IMR-90 (cell line): ENCODE measurements around the gene GSTA5. TPM values are rescaled to one million over a fixed set of nuclear protein-coding genes. Genes with fewer than 3 reads are reported as not detected.

ENCODE experiments used
- ATAC-seq: fragments of 200-7000 bp; cut with Tn5 transposase; 2 replicates; pipeline ENCODE4 v1.9.1; 2020; ENCODE audit warnings: low read depth, mild to moderate bottlenecking, moderate library complexity
- BruUV-seq: library from RNA; stranded (reverse); fragments of 400-500 nt; replicated peaks from 2 replicates; lab custom pipeline; 2021; lab: Mats Ljungman, UMichigan
- CTCF ChIA-PET: fragments of 300-600 bp; formaldehyde crosslinking; extraction: SDS; loops from one replicate; lab custom pipeline; 2021; ENCODE audit warnings: antibody characterized with exemption; lab: Yijun Ruan, JAX
- POLR2A ChIA-PET: fragments of 300-600 bp; sonication (Branson Sonifier 250); formaldehyde crosslinking; loops from one replicate; lab custom pipeline; 2022; ENCODE audit warnings: antibody characterized with exemption; ENCODE audit not compliant: unreplicated experiment; lab: Charles Lee
- DNase-seq: peaks from one replicate; pipeline ENCODE4 v3.0.0; 2013
- H2AFZ ChIP-seq: replicated peaks from 2 replicates; pipeline ENCODE3; 2013; ENCODE audit warnings: low read length, mild to moderate bottlenecking; ENCODE audit not compliant: poor library complexity
- H2AK5ac ChIP-seq: 2 replicates; pipeline ENCODE4 v1.6.1; 2013; ENCODE audit warnings: low read depth, low read length, inconsistent platforms
- H2AK9ac ChIP-seq: replicated peaks from 2 replicates; pipeline ENCODE3; 2013; ENCODE audit warnings: mild to moderate bottlenecking, low read depth, low read length, moderate library complexity; ENCODE audit not compliant: poor library complexity
- H2BK120ac ChIP-seq: 2 replicates; pipeline ENCODE4 v1.6.1; 2013; ENCODE audit warnings: low read depth, low read length, inconsistent platforms
- H2BK15ac ChIP-seq: 3 replicates; pipeline ENCODE4 v1.6.1; 2013; ENCODE audit warnings: low read depth, low read length, inconsistent platforms
- H2BK20ac ChIP-seq: 2 replicates; pipeline ENCODE4 v1.6.1; 2013; ENCODE audit warnings: low read depth, mild to moderate bottlenecking, inconsistent platforms, low read length, moderate library complexity
- H2BK5ac ChIP-seq: 2 replicates; pipeline ENCODE4 v1.6.1; 2013; ENCODE audit warnings: mild to moderate bottlenecking, low read depth, low read length, inconsistent platforms; ENCODE audit not compliant: poor library complexity, severe bottlenecking
- H3K14ac ChIP-seq: replicated peaks from 2 replicates; pipeline ENCODE4 v1.6.1; 2013; ENCODE audit warnings: low read depth, low read length, inconsistent platforms
- H3K18ac ChIP-seq: 2 replicates; pipeline ENCODE4 v1.6.1; 2013; ENCODE audit warnings: low read depth, low read length, control low read depth
- H3K23ac ChIP-seq: 2 replicates; pipeline ENCODE4 v1.6.1; 2013; ENCODE audit warnings: low read depth, low read length, inconsistent platforms
- H3K27ac ChIP-seq: 2 replicates; pipeline ENCODE4 v1.5.1; 2013; ENCODE audit warnings: mild to moderate bottlenecking, control low read depth, low read length; ENCODE audit not compliant: insufficient read depth
- H3K27me3 ChIP-seq: 2 replicates; pipeline ENCODE4 v1.6.1; 2013; ENCODE audit warnings: low read length; ENCODE audit not compliant: control insufficient read depth, insufficient read depth
- H3K36me3 ChIP-seq: 2 replicates; pipeline ENCODE4 v1.6.1; 2013; ENCODE audit warnings: low read length, mixed read lengths; ENCODE audit not compliant: control insufficient read depth, insufficient read depth
- H3K4ac ChIP-seq: 2 replicates; pipeline ENCODE4 v1.6.1; 2013; ENCODE audit warnings: low read depth, low read length, inconsistent platforms
- H3K4me1 ChIP-seq: 2 replicates; pipeline ENCODE4 v1.6.1; 2013; ENCODE audit warnings: low read length, mixed read lengths; ENCODE audit not compliant: control insufficient read depth, insufficient read depth
- H3K4me2 ChIP-seq: 2 replicates; pipeline ENCODE4 v1.6.1; 2013; ENCODE audit warnings: low read depth, mild to moderate bottlenecking, control low read depth, low read length, moderate library complexity
- H3K4me3 ChIP-seq: 2 replicates; pipeline ENCODE4 v1.5.1; 2013; ENCODE audit warnings: low read depth, mild to moderate bottlenecking, control low read depth, low read length, moderate library complexity; ENCODE audit not compliant: insufficient read depth
- H3K56ac ChIP-seq: 2 replicates; pipeline ENCODE4 v1.6.1; 2013; ENCODE audit warnings: low read length, inconsistent platforms; ENCODE audit not compliant: insufficient read depth; ENCODE audit errors: extremely low read depth
- H3K79me1 ChIP-seq, 2 experiments: 2 replicates each; pipeline ENCODE4 v1.6.1; 2013; ENCODE audit warnings: low read length in 2 of 2, inconsistent platforms in 1 of 2, low read depth in 1 of 2
- H3K9ac ChIP-seq: 2 replicates; pipeline ENCODE4 v1.6.1; 2013; ENCODE audit warnings: low read depth, low read length, control low read depth
- H3K9me1 ChIP-seq: 2 replicates; pipeline ENCODE4 v1.6.1; 2013; ENCODE audit warnings: low read length, inconsistent platforms; ENCODE audit not compliant: insufficient read depth
- H3K9me3 ChIP-seq: 2 replicates; pipeline ENCODE4 v1.6.1; 2013; ENCODE audit warnings: low read length; ENCODE audit not compliant: control insufficient read depth, insufficient read depth
- H4K20me1 ChIP-seq: 2 replicates; pipeline ENCODE4 v1.6.1; 2013; ENCODE audit warnings: low read length, inconsistent platforms; ENCODE audit not compliant: insufficient read depth
- H4K5ac ChIP-seq: 2 replicates; pipeline ENCODE4 v1.6.1; 2013; ENCODE audit warnings: mild to moderate bottlenecking, low read depth, low read length, control low read depth
- H4K8ac ChIP-seq, 2 experiments: 2 replicates each; pipeline ENCODE4 v1.6.1; 2013; ENCODE audit warnings: low read depth in 2 of 2, low read length in 2 of 2, control low read depth in 1 of 2, inconsistent platforms in 1 of 2
- H4K91ac ChIP-seq: 2 replicates; pipeline ENCODE4 v1.6.1; 2013; ENCODE audit warnings: low read depth, low read length, inconsistent platforms; ENCODE audit not compliant: insufficient read depth
- BHLHE40 ChIP-seq: fragments of 150-350 bp; IDR thresholded peaks from 2 replicates; pipeline ENCODE4 v1.6.1; 2016; ENCODE audit warnings: mild to moderate bottlenecking, low read depth, low read length
- CEBPB ChIP-seq: IDR thresholded peaks from 2 replicates; pipeline ENCODE4 v1.6.1; 2012; ENCODE audit warnings: low read depth, low read length, improper control_type of control experiment
- CHD1 ChIP-seq: IDR thresholded peaks from 2 replicates; pipeline ENCODE4 v1.6.1; 2012; ENCODE audit warnings: low read depth, low read length, improper control_type of control experiment
- FOS ChIP-seq: fragments of 150-350 bp; IDR thresholded peaks from 2 replicates; pipeline ENCODE4 v1.6.1; 2016; ENCODE audit warnings: low read depth, low read length
- MAFK ChIP-seq: IDR thresholded peaks from 2 replicates; pipeline ENCODE4 v1.6.1; 2012; ENCODE audit warnings: low read depth, low read length, improper control_type of control experiment
- MAZ ChIP-seq: IDR thresholded peaks from 2 replicates; pipeline ENCODE4 v1.6.1; 2012; ENCODE audit warnings: low read depth, mild to moderate bottlenecking, low read length, improper control_type of control experiment, moderate library complexity, borderline replicate concordance
- MXI1 ChIP-seq: IDR thresholded peaks from 2 replicates; pipeline ENCODE4 v1.6.1; 2012; ENCODE audit warnings: low read depth, mild to moderate bottlenecking, low read length, moderate library complexity, borderline replicate concordance
- NFE2L2 ChIP-seq: fragments of 150-350 bp; IDR thresholded peaks from 2 replicates; pipeline ENCODE4 v1.6.1; 2016; ENCODE audit warnings: low read depth, mild to moderate bottlenecking, low read length
- POLR2A ChIP-seq: IDR thresholded peaks from 2 replicates; pipeline ENCODE4 v1.6.1; 2012; ENCODE audit warnings: mild to moderate bottlenecking, low read depth, low read length
- RAD21 ChIP-seq: IDR thresholded peaks from 2 replicates; pipeline ENCODE4 v1.6.1; 2012; ENCODE audit warnings: low read length, improper control_type of control experiment
- RCOR1 ChIP-seq: IDR thresholded peaks from 2 replicates; pipeline ENCODE4 v1.6.1; 2012; ENCODE audit warnings: mild to moderate bottlenecking, low read length, improper control_type of control experiment; ENCODE audit not compliant: insufficient replicate concordance
- RFX5 ChIP-seq: IDR thresholded peaks from 2 replicates; pipeline ENCODE4 v1.8.0; 2012; ENCODE audit warnings: low read depth, mild to moderate bottlenecking, low read length, moderate library complexity
- SMC3 ChIP-seq: fragments of 150-350 bp; IDR thresholded peaks from 2 replicates; pipeline ENCODE4 v1.6.1; 2016; ENCODE audit warnings: low read depth, mild to moderate bottlenecking, antibody characterized with exemption, low read length, moderate library complexity
- USF2 ChIP-seq: fragments of 150-350 bp; IDR thresholded peaks from 2 replicates; pipeline ENCODE4 v1.6.1; 2017; ENCODE audit warnings: mild to moderate bottlenecking, antibody characterized with exemption, low read length, low read depth
- WGBS, 2 experiments: methylation state at CpG; one replicate each; pipeline versions ENCODE4 v1.1.5 to v1.1.7; 2013; ENCODE audit warnings: missing lambda C conversion rate in 2 of 2; ENCODE audit not compliant: insufficient read length in 1 of 2; ENCODE audit errors: extremely low coverage in 2 of 2; 5-methylcytosine and 5-hydroxymethylcytosine counted together
- dilution Hi-C: fragments of 300-500 bp; cut with HindIII; formaldehyde crosslinking; loops from one replicate; pipeline ENCODE4 v1.14.3; 2018; ENCODE audit warnings: low sequenced_read_pairs; ENCODE audit not compliant: unreplicated experiment
- in situ Hi-C: fragments of 300-500 bp; cut with MboI; formaldehyde crosslinking; loops from 3 replicates; pipeline ENCODE4 v1.14.3; 2019; ENCODE audit warnings: low sequenced_read_pairs, inconsistent platforms, mixed read lengths
- intact Hi-C: fragments of 100-400 bp; cut with micrococcal nuclease; formaldehyde crosslinking; loops from 2 replicates; pipeline ENCODE4 v1.10.0; 2022
- polyA plus RNA-seq, 3 experiments: library from polyadenylated mRNA; depleted of rRNA; stranded (reverse); fragments of >200 nt; gene quantifications; 2 replicates each; pipeline ENCODE4 v1.2.3, GENCODE V29; 2012; ENCODE audit warnings: low replicate concordance in 1 of 3
- total RNA-seq: library from RNA; depleted of rRNA; stranded (reverse); fragments of >200 nt; gene quantifications from 2 replicates; pipeline ENCODE4 v1.2.3, GENCODE V29; 2012
- TF ChIP-seq, protein P1 (sequence below): fragments of 150-350 bp; IDR thresholded peaks from 2 replicates; pipeline ENCODE4 v1.6.1; 2016; ENCODE audit warnings: low read depth, mild to moderate bottlenecking, low read length, moderate library complexity, borderline replicate concordance

Gene GSTA5
- total and polyA plus RNA-seq, 2 of the 4 experiments (the other 2 are of a cell fraction) = not detected

GRCh38 chr6:52887910-52888524, 47.4 kb upstream of the GSTA5 start:
- no TSS peak for BruUV-seq
- H2BK120ac ChIP-seq = no peak overlapping the region
- no peaks in the 10 kb centered on the region for H4K20me1 ChIP-seq
- dilution Hi-C loops = no loop called here
- peaks cover 2% of the 10 kb centered on the region; the same call in 1 of the 2 replicates for H3K27me3 ChIP-seq
- H3K23ac ChIP-seq = no peak overlapping the region
- H2BK5ac ChIP-seq = no peak overlapping the region
- WGBS, 2 experiments = 60% methylated on average over 1 of the region's 3 CpGs; no CpG with 5 or more reads in 1 of the 2 experiments
- no peaks in the 10 kb centered on the region for H3K9me1 ChIP-seq
- no peak overlapping the region for H2BK20ac ChIP-seq
- H3K4me3 ChIP-seq = no peak overlapping the region
- no peak overlapping the region for H3K4me2 ChIP-seq
- no peak overlapping the region for H3K4ac ChIP-seq
- no peak overlapping the region for H4K8ac ChIP-seq
- ChIA-PET POLR2A (no interaction called here), CTCF (no interaction called here)
- H3K14ac ChIP-seq = 0 out of 2 replicates have a peak overlapping the region, but pooled peaks have one; percentile 24
- H3K56ac ChIP-seq = no peak overlapping the region
- DNase-seq = peak; percentile 44
- H2AK5ac ChIP-seq = no peak overlapping the region
- H3K18ac ChIP-seq = no peak overlapping the region
- ATAC-seq = no peak
- H4K5ac ChIP-seq = no peak overlapping the region
- H4K91ac ChIP-seq = no peak overlapping the region
- no peaks in the 10 kb centered on the region for H3K4me1 ChIP-seq
- intact Hi-C loops = no loop called here
- no peak overlapping the region for H3K9ac ChIP-seq
- H3K9me3 ChIP-seq = no peaks in the 10 kb centered on the region
- in situ Hi-C loops = no loop called here
- no peak overlapping the region for H2AK9ac ChIP-seq
- H3K36me3 ChIP-seq = no peaks in the 10 kb centered on the region
- TF ChIP-seq MAFK = no peak
- no peak for TF ChIP-seq POLR2A
- no peak for TF ChIP-seq BHLHE40
- TF ChIP-seq CEBPB = no peak
- no peak for TF ChIP-seq FOS
- TF ChIP-seq MAZ = no peak
- TF ChIP-seq NFE2L2 = no peak
- no peak for TF ChIP-seq RFX5
- TF ChIP-seq, protein P1, sequence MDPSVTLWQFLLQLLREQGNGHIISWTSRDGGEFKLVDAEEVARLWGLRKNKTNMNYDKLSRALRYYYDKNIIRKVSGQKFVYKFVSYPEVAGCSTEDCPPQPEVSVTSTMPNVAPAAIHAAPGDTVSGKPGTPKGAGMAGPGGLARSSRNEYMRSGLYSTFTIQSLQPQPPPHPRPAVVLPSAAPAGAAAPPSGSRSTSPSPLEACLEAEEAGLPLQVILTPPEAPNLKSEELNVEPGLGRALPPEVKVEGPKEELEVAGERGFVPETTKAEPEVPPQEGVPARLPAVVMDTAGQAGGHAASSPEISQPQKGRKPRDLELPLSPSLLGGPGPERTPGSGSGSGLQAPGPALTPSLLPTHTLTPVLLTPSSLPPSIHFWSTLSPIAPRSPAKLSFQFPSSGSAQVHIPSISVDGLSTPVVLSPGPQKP = no peak
- no peak for TF ChIP-seq SMC3
- TF ChIP-seq RAD21 = no peak
- no peak for TF ChIP-seq RCOR1
- TF ChIP-seq USF2 = no peak
- TF ChIP-seq MXI1 = no peak
- no peak for TF ChIP-seq CHD1
- H3K27ac ChIP-seq = no peak overlapping the region
- no peak overlapping the region for H2BK15ac ChIP-seq
- no peak overlapping the region for H2AFZ ChIP-seq
- H3K79me1 ChIP-seq = no peaks in the 10 kb centered on the region
